Stomach smooth muscle (tissue), 2 donors: ENCODE results near the gene SPC24.
A peak's percentile ranks its signal among the peaks of the same experiment; 100 is the strongest.

Source experiments
- H3K27ac ChIP-seq: one replicate; pipeline ENCODE4 v1.7.0; 2013; ENCODE audit warnings: mild to moderate bottlenecking, low read length, inconsistent platforms
- H3K27me3 ChIP-seq, 2 donors: one replicate each; pipeline ENCODE4 v1.7.0; 2013; ENCODE audit warnings: low read length in 2 of 2; ENCODE audit not compliant: insufficient read depth in 2 of 2, control insufficient read depth in 1 of 2
- H3K36me3 ChIP-seq, 2 donors: one replicate each; pipeline ENCODE4 v1.7.0; 2013; ENCODE audit warnings: low read length in 2 of 2; ENCODE audit not compliant: control insufficient read depth in 2 of 2, insufficient read depth in 2 of 2
- H3K4me1 ChIP-seq: one replicate; pipeline ENCODE4 v1.7.0; 2013; ENCODE audit warnings: low read length; ENCODE audit not compliant: control insufficient read depth, insufficient read depth
- H3K4me3 ChIP-seq, 2 donors: one replicate each; pipeline ENCODE4 v1.7.0; 2013; ENCODE audit warnings: low read length in 2 of 2
- H3K9ac ChIP-seq, 2 donors: one replicate each; pipeline ENCODE4 v1.7.0; 2013; ENCODE audit warnings: low read length in 2 of 2, mild to moderate bottlenecking in 1 of 2
- H3K9me3 ChIP-seq, 2 donors: one replicate each; pipeline ENCODE4 v1.7.0; 2013; ENCODE audit warnings: low read length in 2 of 2; ENCODE audit not compliant: control insufficient read depth in 2 of 2
- donor health status: healthy.
- donor health status: Pancreatic carcinoma.

The SPC24 gene

DNA sequence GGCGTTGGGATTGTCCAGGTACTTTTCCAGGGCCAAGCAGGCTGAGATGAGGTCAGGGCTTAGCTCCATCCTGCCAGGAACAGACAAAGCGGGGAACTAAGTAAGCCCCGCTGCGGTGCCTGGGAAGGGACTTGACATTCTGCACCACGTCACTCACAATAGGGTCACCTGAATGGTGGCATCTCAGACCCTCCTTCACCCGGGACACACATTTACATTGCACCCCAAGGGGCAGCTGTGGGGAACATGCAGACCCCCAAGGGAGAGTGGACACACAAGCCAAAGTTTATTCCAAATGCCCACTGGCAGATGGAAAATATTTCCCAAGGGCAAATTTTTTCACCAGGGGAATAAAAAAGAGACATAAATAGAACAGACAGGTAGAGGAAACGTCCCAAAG lies 20.3 kb upstream of the SPC24 start:
- Histone ChIP-seq H3K27me3 (no peaks in the 10 kb centered on the region), H3K36me3 (peaks cover 56 to 60% of the 10 kb centered on the region in 2 donors), H3K9ac (no peak overlapping the region)

DNA sequence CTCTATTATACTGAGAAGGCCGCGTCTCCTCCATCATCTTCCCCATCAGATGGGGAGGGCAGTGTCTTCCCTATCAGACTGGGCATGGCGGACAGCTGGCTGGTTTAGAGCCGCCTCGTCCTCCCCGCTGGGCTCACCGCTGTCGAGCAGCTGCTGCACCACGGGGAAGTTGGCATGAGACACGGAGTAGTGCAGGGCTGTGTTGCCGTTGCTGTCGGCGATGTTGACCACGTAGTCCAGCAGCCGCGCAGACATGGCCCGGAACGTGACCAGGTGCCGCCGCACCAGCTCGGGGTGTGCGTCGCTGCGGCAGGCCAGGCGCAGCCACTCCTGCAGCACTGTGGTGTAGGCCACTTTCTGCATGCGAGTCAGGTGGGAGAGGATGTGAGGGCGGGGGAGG lies 18.8 kb upstream of the SPC24 start:
- Histone ChIP-seq H3K27ac (peak overlapping the region; percentile 37), H3K36me3 (peaks cover 66 to 71% of the 10 kb centered on the region in 2 donors), H3K9ac (no peak overlapping the region), H3K4me1 (peaks cover 22% of the 10 kb centered on the region), H3K27me3 (no peaks in the 10 kb centered on the region), H3K4me3 (no peak overlapping the region), H3K9me3 (no peaks in the 10 kb centered on the region)

More for the DNA sequence above, 20.3 kb upstream of the SPC24 start:
- no peak overlapping the region for H3K4me3 ChIP-seq
- H3K4me1 ChIP-seq, result peaks cover 27% of the 10 kb centered on the region
- no peak overlapping the region for H3K27ac ChIP-seq
- no peaks in the 10 kb centered on the region for H3K9me3 ChIP-seq

DNA sequence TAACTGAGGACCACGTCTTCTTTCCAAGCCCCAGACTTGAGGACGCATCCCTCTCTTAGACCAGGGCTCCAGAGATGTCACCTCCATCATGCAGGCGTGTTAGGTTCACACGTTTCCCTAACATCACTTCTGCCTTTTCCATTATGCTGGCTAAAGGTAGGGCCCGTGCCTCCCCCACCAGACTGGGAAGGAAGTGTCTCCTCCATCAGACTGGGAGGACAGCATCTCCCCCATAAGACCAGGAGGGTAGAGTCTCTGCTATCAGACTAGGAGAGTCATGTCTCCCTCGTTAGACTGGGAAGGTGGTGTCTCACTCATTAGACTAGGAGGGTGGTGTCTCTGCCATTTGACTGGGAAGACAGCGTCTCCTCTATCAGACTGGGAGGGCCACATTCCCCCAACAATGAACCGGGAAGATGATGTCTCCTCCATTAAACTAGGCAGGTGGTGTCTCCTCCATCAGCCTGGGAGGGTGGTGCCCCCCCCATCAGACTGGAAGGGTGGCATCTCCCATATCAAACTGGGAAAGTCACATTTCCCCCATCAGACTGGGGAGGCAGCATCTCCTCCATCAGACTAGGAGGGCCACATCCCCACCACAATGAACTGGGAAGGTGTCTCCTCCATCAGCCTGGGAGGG lies 18.1 kb upstream of the SPC24 start:
- Histone ChIP-seq H3K9me3 (no peaks in the 10 kb centered on the region), H3K36me3 (peaks cover 70 to 75% of the 10 kb centered on the region in 2 donors), H3K4me3 (no peak overlapping the region), H3K27me3 (no peaks in the 10 kb centered on the region), H3K27ac (peak overlapping the region; percentile 49), H3K9ac (no peak overlapping the region), H3K4me1 (peaks cover 19% of the 10 kb centered on the region)

DNA sequence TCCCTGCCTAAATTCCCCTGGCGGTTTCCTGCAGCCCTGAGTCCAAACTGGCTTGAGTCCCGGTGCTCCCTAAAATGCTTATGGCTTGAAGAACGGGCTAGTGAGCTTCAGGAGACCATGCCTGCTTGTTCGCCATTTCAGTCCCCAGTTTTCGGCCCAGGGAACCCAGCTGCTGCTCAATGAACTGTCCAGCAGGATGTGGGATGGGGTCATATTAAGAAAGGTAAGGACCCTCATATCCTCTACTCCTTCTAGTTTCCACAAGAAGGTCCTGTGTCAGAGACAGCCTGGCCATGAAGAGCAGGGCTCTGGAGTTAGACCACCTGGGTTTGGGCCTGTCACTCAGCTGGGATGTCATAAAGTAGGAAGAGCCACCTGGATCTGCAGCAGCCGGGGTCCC lies 17.0 kb upstream of the SPC24 start:
- peak overlapping the region; percentile 49 for H3K27ac ChIP-seq
- peaks cover 20% of the 10 kb centered on the region for H3K4me1 ChIP-seq
- no peaks in the 10 kb centered on the region for H3K9me3 ChIP-seq
- no peak overlapping the region for H3K4me3 ChIP-seq
- no peaks in the 10 kb centered on the region for H3K27me3 ChIP-seq
- H3K36me3 ChIP-seq, result peaks cover 74 to 76% of the 10 kb centered on the region in 2 donors
- no peak overlapping the region for H3K9ac ChIP-seq

DNA sequence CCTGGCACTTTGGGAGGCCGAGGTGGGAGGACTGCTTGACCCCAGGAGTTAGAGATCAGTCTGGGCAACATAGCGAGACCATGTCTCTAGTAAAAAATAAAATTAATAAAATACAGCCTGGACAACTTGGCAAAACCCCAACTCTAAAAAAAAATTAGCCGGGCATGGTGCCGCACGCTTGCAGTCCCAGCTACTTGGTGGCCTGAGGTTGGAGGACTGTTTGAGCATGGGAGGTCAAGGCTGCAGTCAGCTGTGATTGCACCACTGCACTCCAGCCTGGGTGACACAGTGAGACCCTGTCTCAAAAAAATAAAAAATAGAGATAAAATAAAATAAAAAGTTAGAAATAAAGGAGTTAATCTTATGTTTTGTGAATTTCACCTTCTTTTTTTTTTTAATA lies 15.6 kb upstream of the SPC24 start:
- H3K9me3 ChIP-seq, result no peaks in the 10 kb centered on the region
- H3K27ac ChIP-seq, result no peak overlapping the region
- H3K9ac ChIP-seq, result no peak overlapping the region
- no peaks in the 10 kb centered on the region for H3K27me3 ChIP-seq
- H3K4me3 ChIP-seq, result no peak overlapping the region
- H3K36me3 ChIP-seq, result peaks cover 64 to 65% of the 10 kb centered on the region in 2 donors
- H3K4me1 ChIP-seq, result peaks cover 27% of the 10 kb centered on the region

DNA sequence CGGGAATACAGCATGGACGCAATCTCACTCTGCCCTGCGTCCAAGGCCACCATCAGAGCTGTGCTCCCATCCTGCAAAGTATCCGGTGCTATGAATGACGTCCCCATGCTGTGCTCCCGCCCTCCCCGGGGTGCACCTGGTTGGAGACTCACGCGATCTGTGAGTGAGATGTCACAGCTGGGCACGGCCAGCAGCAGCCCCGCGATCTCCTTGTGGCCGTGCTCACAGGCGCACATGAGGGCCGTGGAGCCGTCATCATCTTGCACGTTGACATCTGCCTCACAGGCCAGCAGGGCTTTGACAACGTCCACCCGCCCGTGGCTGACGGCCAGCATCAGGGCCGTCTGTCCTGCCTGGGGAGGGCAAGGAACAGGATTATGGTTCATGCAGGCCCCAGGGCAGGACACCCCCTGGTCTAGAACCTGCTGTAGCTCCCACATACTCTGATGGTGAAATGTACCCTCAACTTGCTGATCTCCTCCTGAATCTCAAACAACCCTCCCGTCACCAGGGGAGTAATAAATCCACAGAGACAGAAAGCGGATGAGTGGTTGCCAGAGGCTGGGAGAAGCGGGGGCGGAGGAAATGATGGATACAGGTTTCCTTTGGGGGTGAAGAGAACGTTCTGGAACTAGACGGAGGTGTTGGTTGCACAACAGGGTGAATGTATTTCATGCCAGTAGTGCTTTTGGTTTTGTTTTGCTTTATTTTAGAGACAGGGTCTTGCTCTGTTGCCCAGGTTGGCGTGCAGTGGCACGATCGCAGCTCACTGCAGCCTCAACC lies 14.5 kb upstream of the SPC24 start:
- H3K27me3 ChIP-seq, result no peaks in the 10 kb centered on the region
- H3K9ac ChIP-seq, result no peak overlapping the region
- no peak overlapping the region for H3K4me3 ChIP-seq
- H3K36me3 ChIP-seq, result peaks cover 57 to 63% of the 10 kb centered on the region in 2 donors
- no peak overlapping the region for H3K27ac ChIP-seq
- H3K9me3 ChIP-seq, result no peaks in the 10 kb centered on the region
- H3K4me1 ChIP-seq, result peaks cover 38% of the 10 kb centered on the region

DNA sequence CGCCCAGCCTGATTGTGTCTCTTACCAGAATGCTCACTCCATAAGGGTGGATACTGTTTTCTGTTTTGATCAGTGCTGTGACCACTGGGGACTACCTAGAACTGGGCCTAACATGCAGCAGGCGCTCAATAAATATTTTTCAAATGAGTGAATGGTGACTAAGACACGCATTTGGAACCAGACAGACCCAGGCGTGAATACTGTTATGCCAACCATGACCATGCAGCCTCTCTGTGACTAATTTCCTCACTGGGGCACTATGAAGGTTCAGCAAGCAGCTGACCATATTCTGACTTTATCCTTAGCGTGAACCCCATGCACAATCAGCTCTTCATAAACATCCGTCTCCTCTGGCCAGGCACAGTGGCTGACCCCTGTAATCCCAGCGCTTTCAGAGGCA lies 13.0 kb upstream of the SPC24 start:
- H3K4me1 ChIP-seq, result peaks cover 51% of the 10 kb centered on the region
- peaks cover 49 to 50% of the 10 kb centered on the region in 2 donors for H3K36me3 ChIP-seq
- peak overlapping the region; percentile 55 for H3K27ac ChIP-seq
- H3K9me3 ChIP-seq, result no peaks in the 10 kb centered on the region
- no peak overlapping the region for H3K9ac ChIP-seq
- no peak overlapping the region for H3K4me3 ChIP-seq
- H3K27me3 ChIP-seq, result no peaks in the 10 kb centered on the region

DNA sequence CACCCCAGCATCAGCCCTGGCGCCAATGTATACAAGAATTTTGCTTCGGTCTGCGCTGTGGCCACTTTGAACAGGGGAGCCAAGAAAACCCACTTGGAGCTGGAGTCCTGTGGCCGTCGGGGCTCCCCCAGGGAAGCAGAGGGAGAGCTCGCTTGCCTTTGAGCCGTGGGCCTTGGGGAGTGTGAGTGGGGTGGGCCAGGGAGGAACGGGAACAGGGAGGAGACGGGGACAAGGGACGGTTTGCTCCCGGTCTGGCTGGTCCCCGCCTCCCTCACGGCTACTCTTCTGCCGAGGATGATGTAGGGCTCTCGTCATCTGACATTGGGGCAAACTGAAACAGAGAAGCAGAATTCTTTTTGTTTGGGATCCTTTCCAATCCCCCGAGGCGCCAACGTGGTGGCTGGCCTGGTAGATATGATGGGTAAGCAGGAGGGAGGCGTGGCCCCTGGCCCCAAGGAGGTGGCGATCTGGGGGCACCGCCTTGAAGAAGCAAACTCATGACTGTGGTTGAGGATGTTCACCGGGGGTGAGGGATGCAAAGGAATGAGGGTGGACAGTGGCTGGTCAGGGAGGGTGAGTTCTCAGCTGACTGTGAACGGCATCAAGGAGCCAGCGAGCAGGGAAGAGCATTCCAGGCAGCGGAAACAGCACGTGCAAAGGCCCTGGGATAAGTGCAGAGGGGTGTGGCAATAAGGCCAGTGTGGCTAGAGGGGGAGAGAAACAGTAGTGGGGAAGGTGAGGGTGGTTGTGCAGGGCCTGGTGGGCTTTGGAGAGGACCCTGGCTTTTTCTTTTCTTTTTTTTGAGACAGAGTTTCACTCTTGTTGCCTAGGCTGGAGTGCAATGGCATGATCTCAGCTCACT lies 10.9 kb upstream of the SPC24 start:
- peak overlapping the region in 1 of 2 donors; percentile 22 for H3K4me3 ChIP-seq
- no peaks in the 10 kb centered on the region for H3K9me3 ChIP-seq
- peaks cover 34 to 35% of the 10 kb centered on the region in 2 donors for H3K36me3 ChIP-seq
- no peaks in the 10 kb centered on the region for H3K27me3 ChIP-seq
- H3K9ac ChIP-seq, result peak overlapping the region in 1 of 2 donors; percentile 72
- H3K27ac ChIP-seq, result peak overlapping the region; percentile 88
- peaks cover 47% of the 10 kb centered on the region for H3K4me1 ChIP-seq

DNA sequence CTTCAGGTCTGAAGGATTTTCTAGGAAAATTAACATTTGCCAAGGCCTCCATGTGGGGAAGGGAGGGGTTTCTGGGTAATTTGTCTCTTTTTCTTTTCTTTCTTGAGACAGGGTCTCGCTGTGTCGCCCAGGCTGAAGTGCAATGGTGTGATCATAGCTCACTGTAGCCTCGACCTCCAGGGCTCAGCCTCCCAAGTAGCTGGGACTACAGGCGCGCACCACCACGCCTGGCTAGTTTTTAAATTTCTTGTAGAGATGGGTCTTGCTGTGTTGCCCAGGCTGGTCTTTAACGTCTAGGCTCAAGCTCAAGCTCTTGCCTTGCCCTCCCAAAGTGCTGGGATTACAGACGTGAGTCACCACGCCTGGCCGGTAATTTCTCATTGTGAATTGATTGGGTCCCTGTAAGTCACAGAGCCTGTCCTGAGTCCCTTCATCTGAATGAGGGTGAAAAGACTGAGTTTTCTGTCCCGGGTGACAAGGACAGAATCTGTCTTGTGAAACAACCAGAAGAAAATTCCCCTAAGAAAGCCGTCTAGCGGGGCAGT lies 10.0 kb upstream of the SPC24 start:
- H3K9ac ChIP-seq, result peak overlapping the region; percentile 36 to 72
- no peaks in the 10 kb centered on the region for H3K27me3 ChIP-seq
- no peaks in the 10 kb centered on the region for H3K9me3 ChIP-seq
- H3K4me3 ChIP-seq, result peak overlapping the region in 1 of 2 donors; percentile 52
- H3K27ac ChIP-seq, result peak overlapping the region; percentile 88
- peaks cover 43% of the 10 kb centered on the region for H3K4me1 ChIP-seq
- H3K36me3 ChIP-seq, result peaks cover 33% of the 10 kb centered on the region in 2 donors

DNA sequence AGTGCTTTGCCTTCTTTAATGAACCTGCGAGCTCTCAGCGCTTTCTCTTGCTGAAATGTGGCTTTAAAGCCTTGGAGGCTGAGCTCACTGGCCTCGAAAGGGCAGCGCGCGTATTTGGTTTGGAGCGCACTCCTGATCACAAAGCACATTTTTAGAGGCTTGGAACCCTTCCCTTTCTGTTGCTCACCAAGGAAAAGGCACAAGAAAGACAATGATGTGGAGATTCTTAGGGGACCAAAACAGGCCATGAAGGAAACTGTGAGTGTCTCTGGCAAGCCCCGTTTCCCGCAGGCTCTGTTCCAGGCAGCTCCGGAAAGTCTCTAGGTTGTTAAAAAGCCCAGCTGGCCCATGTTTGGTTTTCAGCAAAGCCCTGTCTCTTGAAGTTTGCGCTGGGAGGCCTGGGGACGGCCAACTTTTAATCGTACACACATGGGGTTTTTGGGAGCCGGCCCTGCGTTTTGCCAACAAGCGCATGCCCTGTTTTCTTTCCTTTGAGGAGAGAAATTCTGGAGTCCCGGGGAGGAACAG lies 9.4 kb upstream of the SPC24 start:
- H3K9ac ChIP-seq, result peak overlapping the region; percentile 47 to 72
- no peaks in the 10 kb centered on the region for H3K9me3 ChIP-seq
- H3K4me1 ChIP-seq, result peaks cover 41% of the 10 kb centered on the region
- peak overlapping the region; percentile 52 to 53 for H3K4me3 ChIP-seq
- peaks cover 26 to 27% of the 10 kb centered on the region in 2 donors for H3K36me3 ChIP-seq
- no peaks in the 10 kb centered on the region for H3K27me3 ChIP-seq
- peak overlapping the region; percentile 88 for H3K27ac ChIP-seq
